IPS-11a (cell line): Measurements from ENCODE around the gene STXBP6.
"Not testable (repeated sequence)": the region's sequence is repeated elsewhere in the genome, so short reads cannot be mapped to it uniquely, and the experiment has no call there.

Experiments used
- H3K4me3 ChIP-seq: one replicate; pipeline ENCODE4 v1.5.1; 2013; ENCODE audit warnings: low read depth, low read length, control low read depth

Gene STXBP6

GRCh38 chr14:24774187-24774915 lies 275.6 kb downstream of the STXBP6 start:
- H3K4me3 ChIP-seq, result no peak overlapping the region

GRCh38 chr14:24773564-24773963 lies 276.4 kb downstream of the STXBP6 start:
- H3K4me3 ChIP-seq, result not testable (repeated sequence)

- H3K4me3 ChIP-seq, result no peak overlapping the region
These were observed 283.5 kb downstream of the STXBP6 start for GRCh38 chr14:24766434-24766833.

- no peak overlapping the region for H3K4me3 ChIP-seq
These were observed 288.8 kb downstream of the STXBP6 start for GRCh38 chr14:24761141-24761540.
